GM12875 (cell line): ENCODE results near the gene AARS2.

ENCODE experiments used
- H3K4me3 ChIP-seq: one replicate; pipeline ENCODE4 v1.5.1; 2011; ENCODE audit warnings: low read depth, low read length, control low read depth
- CTCF ChIP-seq: IDR thresholded peaks from 2 replicates; pipeline ENCODE4 v1.5.1; 2011; ENCODE audit warnings: low read depth, mild to moderate bottlenecking, control low read depth, inconsistent platforms, low read length, moderate library complexity, borderline replicate concordance; ENCODE audit not compliant: insufficient read depth

AARS2 gene

GRCh38 chr6:44251576-44252524 lies 61.3 kb downstream of the AARS2 start:
- H3K4me3 ChIP-seq, result no peak overlapping the region
- no peak for TF ChIP-seq CTCF

- no peak overlapping the region for H3K4me3 ChIP-seq
- TF ChIP-seq CTCF, result no peak
Observed at GRCh38 chr6:44250718-44251123, 62.4 kb downstream of the AARS2 start.

- no peak overlapping the region for H3K4me3 ChIP-seq
- no peak for TF ChIP-seq CTCF
Observed at GRCh38 chr6:44250067-44250717, 63.0 kb downstream of the AARS2 start.
